GM12878 (cell line): ENCODE data around the gene DNAH8. TPM values are rescaled to one million over a fixed set of nuclear protein-coding genes. Genes with fewer than 3 reads are reported as not detected.

Experiments
- ATAC-seq: fragments of 200-7000 bp; cut with Tn5 transposase; 3 replicates; pipeline ENCODE4 v1.9.1; 2020; ENCODE audit warnings: mild to moderate bottlenecking, moderate library complexity
- BruUV-seq: library from RNA; stranded (reverse); fragments of 400-500 nt; replicated peaks from 2 replicates; lab custom pipeline; 2021; lab: Mats Ljungman, UMichigan
- CTCF ChIA-PET: fragments of 300-600 bp; sonication (Branson Sonifier 250); formaldehyde crosslinking; extraction: SDS; loops from one replicate; lab custom pipeline; 2021; ENCODE audit warnings: inconsistent platforms; lab: Yijun Ruan, JAX
- POLR2A ChIA-PET: fragments of 350-600 bp; formaldehyde crosslinking; extraction: SDS; loops from one replicate; lab custom pipeline; 2021; ENCODE audit warnings: inconsistent platforms; lab: Charles Lee
- RAD21 ChIA-PET: fragments of 300-600 bp; sonication (Branson Sonifier 250); formaldehyde crosslinking; loops from one replicate; lab custom pipeline; 2023; ENCODE audit warnings: antibody characterized with exemption; ENCODE audit not compliant: unreplicated experiment; lab: Charles Lee
- SMC1A ChIA-PET: fragments of 300-600 bp; sonication (Branson Sonifier 250); formaldehyde crosslinking; loops from one replicate; lab custom pipeline; 2023; ENCODE audit not compliant: unreplicated experiment, uncharacterized antibody; lab: Charles Lee
- DNase-seq: peaks from one replicate; pipeline ENCODE4 v3.0.0-alpha.2; 2011; ENCODE audit warnings: low read depth, low spot score
- FAIRE-seq: peaks from 3 replicates; lab custom pipeline; 2011; peaks lifted over from hg19 to GRCh38; lab: Jason Lieb, UNC
- H2AFZ ChIP-seq: 2 replicates; pipeline ENCODE4 v1.6.0; 2011; ENCODE audit warnings: low read depth, low read length, control low read depth; ENCODE audit not compliant: control insufficient read depth
- H3K27ac ChIP-seq: 2 replicates; pipeline ENCODE4 v1.5.1; 2011; ENCODE audit warnings: control low read depth; ENCODE audit not compliant: control insufficient read depth, insufficient read depth
- H3K27me3 ChIP-seq, 2 experiments: replicated peaks in 1 of 2; 2 replicates each; pipeline versions ENCODE4 v1.6.0 to v1.6.1; 2011; ENCODE audit warnings: low read length in 1 of 2; ENCODE audit not compliant: control insufficient read depth in 2 of 2, insufficient read depth in 2 of 2
- H3K36me3 ChIP-seq, 2 experiments: 2 replicates each; pipeline ENCODE4 v1.5.1; 2011; ENCODE audit warnings: low read length in 1 of 2; ENCODE audit not compliant: control insufficient read depth in 2 of 2, insufficient read depth in 2 of 2
- H3K4me1 ChIP-seq: 2 replicates; pipeline ENCODE4 v1.6.1; 2011; ENCODE audit warnings: mild to moderate bottlenecking, low read length, moderate library complexity, mixed read lengths; ENCODE audit not compliant: control insufficient read depth, insufficient read depth
- H3K4me2 ChIP-seq: 2 replicates; pipeline ENCODE4 v1.6.0; 2011; ENCODE audit warnings: control low read depth; ENCODE audit not compliant: control insufficient read depth, insufficient read depth
- H3K4me3 ChIP-seq: fragments of 200-600 bp; sonication (generic); 2 replicates; pipeline ENCODE4 v1.5.1; 2016
- H3K79me2 ChIP-seq: 2 replicates; pipeline ENCODE4 v1.6.0; 2011; ENCODE audit warnings: low read length; ENCODE audit not compliant: control insufficient read depth, insufficient read depth
- H3K9ac ChIP-seq: 2 replicates; pipeline ENCODE4 v1.8.0; 2011; ENCODE audit warnings: low read length, control low read depth, mixed read lengths; ENCODE audit not compliant: control insufficient read depth, insufficient read depth
- H3K9me3 ChIP-seq: replicated peaks from 3 replicates; pipeline ENCODE4 v1.5.1; 2011; ENCODE audit warnings: mild to moderate bottlenecking, low read length; ENCODE audit not compliant: control insufficient read depth, insufficient read depth
- H4K20me1 ChIP-seq: 2 replicates; pipeline ENCODE4 v1.6.0; 2011; ENCODE audit not compliant: control insufficient read depth, insufficient read depth
- ELK1 ChIP-seq: IDR thresholded peaks from 2 replicates; pipeline ENCODE4 v1.6.1; 2012; ENCODE audit warnings: low read depth, low read length, improper control_type of control experiment
- EZH2 ChIP-seq: IDR thresholded peaks from 2 replicates; pipeline ENCODE4 v1.6.1; 2012; ENCODE audit warnings: low read depth, mild to moderate bottlenecking, control low read depth, inconsistent platforms, low read length, borderline replicate concordance; ENCODE audit not compliant: control insufficient read depth
- FOXK2 ChIP-seq: fragments of 450-650 bp; IDR thresholded peaks from 2 replicates; pipeline ENCODE4 v1.6.1; 2017; ENCODE audit warnings: mild to moderate bottlenecking, moderate library complexity
- GATAD2B ChIP-seq: fragments of 450-650 bp; conservative IDR thresholded peaks from 2 replicates; pipeline ENCODE4 v1.6.1; 2017; ENCODE audit warnings: low read depth, mild to moderate bottlenecking, moderate library complexity
- LARP7 ChIP-seq: fragments of 450-650 bp; IDR thresholded peaks from 2 replicates; pipeline ENCODE4 v1.6.1; 2017; ENCODE audit warnings: mild to moderate bottlenecking
- MAX ChIP-seq: IDR thresholded peaks from 2 replicates; pipeline ENCODE4 v1.6.1; 2012; ENCODE audit warnings: low read depth, low read length, improper control_type of control experiment
- MLLT1 ChIP-seq: fragments of 450-650 bp; IDR thresholded peaks from 2 replicates; pipeline ENCODE4 v1.6.1; 2016; ENCODE audit warnings: mild to moderate bottlenecking
- NRF1 ChIP-seq: conservative IDR thresholded peaks from 2 replicates; pipeline ENCODE4 v1.6.1; 2011; ENCODE audit warnings: mild to moderate bottlenecking, low read depth, low read length, improper control_type of control experiment
- PKNOX1 ChIP-seq: fragments of 450-650 bp; IDR thresholded peaks from 2 replicates; pipeline ENCODE4 v1.6.1; 2016; ENCODE audit warnings: mild to moderate bottlenecking
- RCOR1 ChIP-seq: conservative IDR thresholded peaks from 2 replicates; pipeline ENCODE4 v1.6.1; 2012; ENCODE audit warnings: low read depth, low read length, improper control_type of control experiment
- RELA ChIP-seq: fragments of 450-650 bp; IDR thresholded peaks from 2 replicates; pipeline ENCODE4 v1.8.0; 2014; ENCODE audit warnings: borderline replicate concordance; ENCODE audit not compliant: partially characterized antibody
- RFX5 ChIP-seq: IDR thresholded peaks from 2 replicates; pipeline ENCODE4 v1.6.1; 2011; ENCODE audit warnings: low read depth, low read length, improper control_type of control experiment
- SIN3A ChIP-seq: IDR thresholded peaks from 2 replicates; pipeline ENCODE4 v1.6.1; 2012; ENCODE audit warnings: low read depth, low read length, improper control_type of control experiment
- SMARCA5 ChIP-seq: fragments of 450-650 bp; IDR thresholded peaks from 2 replicates; pipeline ENCODE4 v1.6.1; 2017; ENCODE audit warnings: mild to moderate bottlenecking
- SRF ChIP-seq, 2 experiments: IDR thresholded peaks; 2 replicates each; pipeline ENCODE4 v1.6.1; 2011; ENCODE audit warnings: low read depth in 2 of 2, low read length in 2 of 2, mild to moderate bottlenecking in 1 of 2, moderate library complexity in 1 of 2
- STAT1 ChIP-seq: fragments of 450-650 bp; conservative IDR thresholded peaks from 2 replicates; pipeline ENCODE4 v1.6.1; 2014; ENCODE audit warnings: antibody characterized with exemption, mild to moderate bottlenecking
- SUZ12 ChIP-seq: fragments of 200-600 bp; sonication (generic); IDR thresholded peaks from one replicate; pipeline ENCODE4 v1.6.1; 2018; ENCODE audit warnings: antibody characterized with exemption, mild to moderate bottlenecking; ENCODE audit not compliant: unreplicated experiment
- ZBTB4 ChIP-seq: fragments of 450-650 bp; formaldehyde crosslinking; IDR thresholded peaks from 2 replicates; pipeline ENCODE4 v1.4.0; 2022; ENCODE audit warnings: mild to moderate bottlenecking, moderate library complexity
- WGBS: methylation state at CpG from one replicate; pipeline ENCODE4 v1.1.6; 2016; ENCODE audit warnings: low lambda C conversion rate; ENCODE audit not compliant: insufficient replicate concordance, insufficient coverage; ENCODE audit errors: missing lambda C conversion rate; 5-methylcytosine and 5-hydroxymethylcytosine counted together
- in situ Hi-C: fragments of 300-500 bp; cut with MboI; formaldehyde crosslinking; loops from 9 replicates; pipeline ENCODE4 v1.14.3; 2018; ENCODE audit warnings: mixed read lengths
- intact Hi-C: fragments of 100-400 bp; cut with micrococcal nuclease; formaldehyde crosslinking; loops from one replicate; pipeline ENCODE4 v1.14.2; 2022; ENCODE audit not compliant: unreplicated experiment
- polyA plus RNA-seq, 11 experiments: library from polyadenylated mRNA; depleted of rRNA in 4 of 11; unstranded in 6 of 11; stranded (reverse) in 5 of 11; fragments of >200 nt; fragmentation: Nextera tagmentation in 4 of 11; fragmentation: Illumina TruSeq in 1 of 11; extraction: Ambion mirVana in 4 of 11; extraction: Trizol in 1 of 11; gene quantifications; 1 replicate in 1 of 11; 2 replicates in 10 of 11; pipeline versions ENCODE4 v1.2.1 to v1.2.3, GENCODE V29; 2011 to 2016; ENCODE audit warnings: inconsistent platforms in 2 of 11, missing spikeins in 2 of 11, low read depth in 1 of 11
- total RNA-seq, 4 experiments: library from RNA; depleted of rRNA in 3 of 4; stranded (reverse); fragments of >200 nt in 3 of 4; fragmentation: Illumina TruSeq in 1 of 4; extraction: Trizol in 1 of 4; gene quantifications; 2 replicates each; pipeline versions ENCODE4 v1.2.1 to v1.2.3, GENCODE V29; 2013 to 2021

The DNAH8 gene
- total and polyA plus RNA-seq, 10 of the 15 experiments (the other 5 are each of a cell fraction or from before 2014, with no cell fraction given): 0.02 to 0.34 (median 0.10) TPM; not detected in 3

GRCh38 chr6:39061182-39061581 lies 346.1 kb downstream of the DNAH8 start:
- no TSS peak for BruUV-seq
- ATAC-seq (no peak), DNase-seq (no peak), FAIRE-seq (no peak)
- ChIA-PET POLR2A (no interaction called here), RAD21 (no interaction called here), CTCF (interaction anchor here (0.8 kb wide), 1 partner anchor 32 kb away, joined by 3 read pairs; no protein-coding TSS in a partner anchor), SMC1A (interaction anchor here (0.8 kb wide), 1 partner anchor 24 kb away, joined by 3 read pairs; no protein-coding TSS in a partner anchor)
- no peaks in the 10 kb centered on the region for H4K20me1 ChIP-seq
- no peak overlapping the region for H2AFZ ChIP-seq
- no peaks in the 10 kb centered on the region for H3K36me3 ChIP-seq
- WGBS: 3% methylated on average over 6 of the region's 6 CpGs
- in situ Hi-C loops (no loop called here), intact Hi-C loops (no loop called here)
- no peak overlapping the region for H3K4me2 ChIP-seq
- no peaks in the 10 kb centered on the region for H3K4me1 ChIP-seq
- no peaks in the 10 kb centered on the region for H3K9me3 ChIP-seq
- H3K9ac ChIP-seq: no peak overlapping the region
- H3K27ac ChIP-seq: no peak overlapping the region
- H3K79me2 ChIP-seq: no peaks in the 10 kb centered on the region
- TF ChIP-seq STAT1 (no peak), GATAD2B (no peak), LARP7 (no peak), PKNOX1 (no peak), MAX (no peak), ZBTB4 (CRISPR knock-in tag) (no peak), EZH2 (no peak), ELK1 (no peak), MLLT1 (no peak), NRF1 (no peak), RFX5 (no peak), SMARCA5 (no peak), SRF (IDR thresholded peaks at IDR 0.05; ENCODE audit: low read depth in 2 of 2, low read length in 2 of 2) (no peak), FOXK2 (no peak), RELA (no peak), SIN3A (no peak), RCOR1 (no peak), SUZ12 (no peak)
- peaks cover 0 to 6% of the 10 kb centered on the region in 2 experiments; a peak in 3 of 4 replicates for H3K27me3 ChIP-seq
- H3K4me3 ChIP-seq: no peak overlapping the region
